WERI-Rb-1 (cell line): Measurements from ENCODE around the gene LCT.

Source experiments
- DNase-seq: peaks from one replicate; pipeline ENCODE4 v3.0.0-alpha.2; 2020
- H3K27ac ChIP-seq: fragments of 250-450 bp; sonication (Bioruptor Pico); 2 replicates; pipeline ENCODE4 v1.5.1; 2020; ENCODE audit warnings: mild to moderate bottlenecking, moderate library complexity
- H3K27me3 ChIP-seq: fragments of 250-450 bp; sonication (Bioruptor Pico); 2 replicates; pipeline ENCODE4 v1.5.1; 2021; ENCODE audit warnings: mild to moderate bottlenecking, low read depth, moderate library complexity; ENCODE audit not compliant: insufficient read depth, severe bottlenecking
- H3K36me3 ChIP-seq: fragments of 250-450 bp; sonication (Bioruptor Pico); 2 replicates; pipeline ENCODE4 v1.5.1; 2020; ENCODE audit warnings: mild to moderate bottlenecking, moderate library complexity
- H3K4me3 ChIP-seq: 2 replicates; pipeline ENCODE4 v1.5.1; 2011; ENCODE audit warnings: low read depth, mild to moderate bottlenecking, control low read depth, low read length
- H3K9me3 ChIP-seq: fragments of 250-450 bp; sonication (Bioruptor Pico); 2 replicates; pipeline ENCODE4 v1.5.1; 2021; ENCODE audit warnings: mild to moderate bottlenecking, moderate library complexity; ENCODE audit not compliant: severe bottlenecking
- TF ChIP-seq, protein P1 (sequence below): IDR thresholded peaks from 2 replicates; pipeline ENCODE4 v1.5.1; 2011; ENCODE audit warnings: low read depth, mild to moderate bottlenecking, control low read depth, inconsistent platforms, low read length

The LCT gene

DNA sequence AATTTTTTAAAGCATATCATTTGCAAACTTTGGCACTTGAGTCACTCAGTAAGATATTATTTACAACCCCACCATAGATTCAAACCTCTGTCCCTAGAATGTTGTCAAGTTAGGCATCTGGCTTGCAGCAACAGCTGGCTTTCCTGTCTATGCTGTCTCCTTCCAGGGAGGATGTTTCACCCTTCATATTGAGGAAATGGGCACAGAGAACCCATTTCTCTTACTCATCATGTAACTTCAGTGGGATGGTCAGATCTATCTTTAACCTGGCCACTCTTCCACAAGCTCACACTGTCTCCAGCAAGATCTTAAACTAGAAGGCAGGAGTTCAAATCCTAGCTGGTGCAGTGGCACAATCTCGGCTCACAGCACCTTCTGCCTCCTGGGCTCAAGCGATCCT lies 15.8 kb downstream of the LCT start:
- Histone ChIP-seq H3K27ac (no peak overlapping the region), H3K27me3 (no peaks in the 10 kb centered on the region), H3K36me3 (no peaks in the 10 kb centered on the region), H3K9me3 (no peaks in the 10 kb centered on the region), H3K4me3 (no peak overlapping the region)
- DNase-seq, result no peak
- TF ChIP-seq, protein P1, sequence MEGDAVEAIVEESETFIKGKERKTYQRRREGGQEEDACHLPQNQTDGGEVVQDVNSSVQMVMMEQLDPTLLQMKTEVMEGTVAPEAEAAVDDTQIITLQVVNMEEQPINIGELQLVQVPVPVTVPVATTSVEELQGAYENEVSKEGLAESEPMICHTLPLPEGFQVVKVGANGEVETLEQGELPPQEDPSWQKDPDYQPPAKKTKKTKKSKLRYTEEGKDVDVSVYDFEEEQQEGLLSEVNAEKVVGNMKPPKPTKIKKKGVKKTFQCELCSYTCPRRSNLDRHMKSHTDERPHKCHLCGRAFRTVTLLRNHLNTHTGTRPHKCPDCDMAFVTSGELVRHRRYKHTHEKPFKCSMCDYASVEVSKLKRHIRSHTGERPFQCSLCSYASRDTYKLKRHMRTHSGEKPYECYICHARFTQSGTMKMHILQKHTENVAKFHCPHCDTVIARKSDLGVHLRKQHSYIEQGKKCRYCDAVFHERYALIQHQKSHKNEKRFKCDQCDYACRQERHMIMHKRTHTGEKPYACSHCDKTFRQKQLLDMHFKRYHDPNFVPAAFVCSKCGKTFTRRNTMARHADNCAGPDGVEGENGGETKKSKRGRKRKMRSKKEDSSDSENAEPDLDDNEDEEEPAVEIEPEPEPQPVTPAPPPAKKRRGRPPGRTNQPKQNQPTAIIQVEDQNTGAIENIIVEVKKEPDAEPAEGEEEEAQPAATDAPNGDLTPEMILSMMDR, result no peak

DNA sequence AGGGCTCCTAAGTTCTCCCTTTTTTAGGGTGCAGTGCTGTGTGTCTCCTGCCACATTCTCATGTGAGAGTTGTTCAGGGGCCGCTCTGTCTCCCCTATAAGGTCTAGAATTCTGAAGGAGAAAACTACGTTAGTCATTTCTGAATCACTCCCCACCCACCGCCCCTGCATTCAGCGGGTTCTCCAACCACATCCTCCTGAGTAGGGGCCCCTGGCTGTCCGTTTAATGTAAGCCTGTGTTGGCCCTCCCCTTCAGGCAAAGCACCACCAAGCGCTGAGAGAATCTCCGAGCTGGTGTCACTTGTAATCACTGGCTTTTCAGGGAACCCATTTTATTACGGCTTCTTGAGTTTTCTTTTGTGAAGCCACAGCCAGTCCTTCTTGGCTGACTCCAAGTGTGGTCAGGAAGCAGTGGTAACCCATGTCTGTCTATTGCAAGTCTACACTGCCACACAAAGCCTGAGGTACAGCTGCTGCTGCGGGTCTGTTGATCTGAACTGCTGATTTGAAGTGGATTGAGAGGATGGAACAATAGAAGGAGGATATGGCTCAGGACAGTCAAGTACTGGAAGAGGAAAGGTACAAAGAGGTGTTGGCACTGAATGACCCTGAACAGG lies 16.9 kb downstream of the LCT start:
- TF ChIP-seq, protein P1, result no peak
- H3K4me3 ChIP-seq, result no peak overlapping the region
- H3K27me3 ChIP-seq, result no peaks in the 10 kb centered on the region
- no peaks in the 10 kb centered on the region for H3K9me3 ChIP-seq
- no peak overlapping the region for H3K27ac ChIP-seq
- H3K36me3 ChIP-seq, result no peaks in the 10 kb centered on the region
- DNase-seq, result no peak

DNA sequence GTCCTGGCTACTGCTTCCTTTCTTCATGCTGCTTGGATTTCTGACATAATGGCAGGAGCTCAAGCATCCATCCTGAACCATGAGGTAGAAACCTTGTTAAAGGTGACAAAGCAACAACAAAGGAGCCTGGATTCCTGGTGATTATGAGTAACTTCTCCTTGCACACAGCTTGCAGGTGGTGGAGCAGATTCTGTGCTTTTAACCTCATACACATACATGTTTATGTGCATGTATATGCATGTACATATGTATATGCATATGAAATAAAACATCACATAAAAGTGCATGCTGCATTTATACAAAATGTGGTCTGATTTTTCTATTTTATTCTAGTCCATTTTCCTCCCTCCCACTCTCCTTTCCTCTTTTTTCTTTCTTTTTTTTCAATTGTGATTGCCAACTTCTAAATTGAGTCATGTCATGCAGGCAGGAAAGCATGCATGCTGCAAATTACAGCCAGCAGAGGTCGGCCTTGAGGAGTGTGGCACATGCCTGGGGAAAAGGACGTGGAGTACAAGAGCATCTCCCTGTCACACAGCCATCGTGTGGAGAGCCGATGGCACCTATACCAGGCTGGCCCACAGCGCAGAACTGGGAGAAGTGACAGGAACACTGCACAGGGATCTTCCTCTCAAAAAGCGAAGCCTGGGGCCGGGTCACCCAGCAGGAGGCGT lies 17.9 kb downstream of the LCT start:
- Histone ChIP-seq H3K36me3 (no peaks in the 10 kb centered on the region), H3K4me3 (no peak overlapping the region), H3K27me3 (no peaks in the 10 kb centered on the region), H3K27ac (no peak overlapping the region), H3K9me3 (no peaks in the 10 kb centered on the region)
- DNase-seq, result peak; percentile 33
- TF ChIP-seq, protein P1, result peak; percentile 54

DNA sequence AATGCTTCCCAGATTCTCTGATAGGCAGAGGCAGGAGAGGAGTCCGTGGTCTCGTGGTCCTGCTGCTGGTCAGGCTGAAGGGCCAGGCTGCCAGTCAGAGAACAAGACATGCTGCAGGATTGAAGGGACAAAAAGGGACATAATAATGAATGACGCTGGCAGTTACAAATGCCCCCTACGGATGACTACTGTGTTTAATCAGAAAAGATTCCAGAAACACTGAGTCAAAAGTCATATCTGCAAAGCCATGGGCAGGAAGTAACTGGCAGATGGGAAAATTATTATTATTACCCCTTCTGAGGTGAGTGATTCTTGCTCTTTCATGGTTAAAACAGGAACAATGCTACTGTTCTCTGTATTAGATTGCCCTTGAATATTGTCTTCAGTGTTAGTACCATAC lies 19.0 kb downstream of the LCT start:
- H3K4me3 ChIP-seq, result no peak overlapping the region
- TF ChIP-seq, protein P1, result no peak
- no peaks in the 10 kb centered on the region for H3K9me3 ChIP-seq
- DNase-seq, result no peak
- H3K27ac ChIP-seq, result no peak overlapping the region
- no peaks in the 10 kb centered on the region for H3K36me3 ChIP-seq
- no peaks in the 10 kb centered on the region for H3K27me3 ChIP-seq

DNA sequence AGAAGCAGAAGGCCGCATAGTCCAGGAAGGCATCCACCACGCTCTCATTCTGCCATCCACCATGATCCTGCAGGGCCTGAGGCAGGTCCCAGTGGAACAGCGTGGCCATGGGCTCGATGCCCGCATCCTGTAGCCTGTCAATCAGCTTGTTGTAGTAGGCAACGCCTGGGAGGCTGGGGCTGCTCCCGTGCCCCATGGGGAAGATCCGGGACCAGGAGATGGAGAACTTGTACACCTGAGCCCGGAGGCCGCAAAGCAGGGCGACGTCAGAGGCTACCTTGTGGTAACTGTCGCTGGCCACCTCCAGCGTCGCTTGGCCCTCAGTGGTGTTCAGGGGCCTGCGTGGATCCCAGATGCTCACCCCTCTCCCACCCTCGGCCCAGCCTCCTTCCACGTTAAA lies 19.5 kb downstream of the LCT start:
- no peak for DNase-seq
- Histone ChIP-seq H3K9me3 (no peaks in the 10 kb centered on the region), H3K4me3 (no peak overlapping the region), H3K27me3 (no peaks in the 10 kb centered on the region), H3K27ac (no peak overlapping the region), H3K36me3 (no peaks in the 10 kb centered on the region)
- TF ChIP-seq, protein P1, result no peak

DNA sequence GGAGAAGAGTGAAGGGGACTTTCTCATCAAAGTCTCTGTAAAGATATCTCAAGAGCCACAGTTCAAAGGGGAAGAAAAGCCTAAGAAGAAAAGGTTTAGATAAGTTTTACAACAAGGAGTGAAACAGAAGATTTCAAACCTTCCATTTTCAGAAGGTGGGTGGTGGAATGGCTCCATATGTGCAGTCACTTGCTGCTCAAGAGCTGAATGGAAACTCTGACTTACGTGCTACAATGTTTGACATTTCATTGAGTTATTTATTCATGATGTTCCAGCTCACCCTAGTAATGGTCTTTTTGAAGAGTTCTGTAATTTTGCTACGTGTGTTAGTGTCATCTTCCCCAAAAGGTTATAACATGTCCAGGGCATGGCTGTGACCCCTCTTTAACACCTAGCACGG lies 21.7 kb downstream of the LCT start:
- Histone ChIP-seq H3K36me3 (no peaks in the 10 kb centered on the region), H3K27me3 (no peaks in the 10 kb centered on the region), H3K27ac (no peak overlapping the region), H3K9me3 (no peaks in the 10 kb centered on the region), H3K4me3 (no peak overlapping the region)
- TF ChIP-seq, protein P1, result no peak
- DNase-seq, result no peak
